ENCODE data around the gene RSL1D1. TPM values are rescaled to one million over a fixed set of nuclear protein-coding genes. Genes with fewer than 3 reads are reported as not detected.

The RSL1D1 gene
- 38.0 and 51.8 TPM in 2 replicates for polyA plus RNA-seq (2012; rRNA removed)
- polyA plus RNA-seq (2012; cell fraction: cytosol; rRNA removed): 82.3 and 126 TPM in 2 replicates
- polyA plus RNA-seq (2012; cell fraction: nucleus; rRNA removed): 5.7 and 18.1 TPM in 2 replicates

DNA sequence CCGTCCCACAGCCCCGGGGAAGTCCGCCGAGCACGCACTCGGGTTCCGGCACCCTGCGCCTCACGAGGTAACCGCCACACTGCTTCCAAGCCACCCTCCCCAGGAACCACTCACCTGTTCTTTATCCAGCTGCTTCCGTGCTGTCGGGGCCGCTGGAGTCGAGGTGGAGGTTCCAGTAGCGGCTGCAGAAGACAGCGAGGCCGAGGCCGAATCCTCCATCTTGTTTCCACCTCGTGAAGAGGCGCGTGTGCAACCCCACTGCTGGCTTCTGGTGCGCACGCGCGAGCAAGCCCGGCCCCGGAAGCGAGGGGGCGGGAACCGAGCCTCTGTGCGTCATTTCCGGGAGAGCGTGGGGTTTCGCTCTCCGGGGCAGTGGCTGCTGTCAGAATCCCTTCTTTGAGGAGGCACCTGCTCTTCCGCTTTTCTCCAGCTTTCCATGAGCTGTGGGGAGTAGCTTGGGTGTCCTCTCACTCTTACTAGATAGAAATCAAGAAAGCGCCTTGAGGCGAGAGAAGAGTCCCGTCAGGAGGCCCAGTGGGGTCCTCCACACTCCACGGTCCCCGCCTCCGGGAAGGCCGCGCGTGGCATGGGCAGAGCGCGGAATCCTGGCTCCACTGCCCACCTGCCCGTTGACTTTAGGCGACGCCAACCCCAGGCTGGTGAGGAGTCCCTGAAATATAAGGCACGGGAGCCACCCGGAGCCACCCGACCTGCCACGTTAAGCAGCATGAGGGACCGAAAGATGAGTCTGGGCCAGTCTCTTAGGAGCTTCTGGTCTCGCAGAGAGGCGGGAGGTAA lies at the start of gene RSL1D1:
RSL1D1 (minus strand) TSS at position 249 of the 798 bp plus-strand sequence; CDS start at position 219, 30 bp downstream.
- Histone ChIP-seq H3K27ac (ENCODE audit: low read depth in 2 of 2, low read length in 1 of 2) (peak within 1 kb of the TSS; percentile 78 to 79), H3K9me2 (no peaks in the 10 kb centered on the region), H3K4me1 (ENCODE audit: control insufficient read depth in 1 of 2, insufficient read depth in 2 of 2, low read depth in 1 of 2, low read length in 1 of 2) (no peaks in the 10 kb centered on the region; a peak in 2 of 4 replicates), H3K27me3 (ENCODE audit: insufficient read depth) (no peaks in the 10 kb centered on the region), H3K4me3 (ENCODE audit: low read depth in 2 of 2, low read length in 1 of 2) (peak within 1 kb of the TSS; percentile 72 to 92), H3K36me3 (replicated peaks in 1 of 2; ENCODE audit: control insufficient read depth in 1 of 2, insufficient read depth in 2 of 2, low read length in 1 of 2) (peaks cover 20 to 39% of the 10 kb centered on the region in 2 experiments), H3F3A (replicated peaks; ENCODE audit: insufficient read depth) (peaks cover 8% of the 10 kb centered on the region), H4K20me1 (ENCODE audit: insufficient read depth) (0 out of 2 replicates have a peak, but pooled peaks cover 5% of the 10 kb centered on the region), H3K4me2 (peak within 1 kb of the TSS; percentile 86), H3K9ac (peak within 1 kb of the TSS; percentile 79), H3K79me2 (ENCODE audit: insufficient read depth) (peaks cover 92% of the 10 kb centered on the region), H2AFZ (ENCODE audit: low read depth) (peak within 1 kb of the TSS; percentile 76), H3K9me3 (no peaks in the 10 kb centered on the region)
- POLR2A ChIA-PET: interaction anchor here (0.9 to 1.0 kb wide), 2 partner anchors 54 to 64 kb away, joined by 3 read pairs; partner anchors contain the start of genes GSPT1 and ZC3H7A
- WGBS (ENCODE audit: low lambda C conversion rate): 1% methylated on average over 32 of the region's 57 CpGs
- CTCF ChIA-PET: interaction anchor here (0.8 to 1.3 kb wide), 4 partner anchors 16 to 456 kb away, joined by 3 read pairs; no protein-coding TSS in a partner anchor
- DNase-seq: peak; percentile 99
- TF ChIP-seq MEF2A (IDR thresholded peaks at IDR 0.05; ENCODE audit: borderline replicate concordance, low read depth): no peak
- TF ChIP-seq TAF1 (IDR thresholded peaks at IDR 0.05; ENCODE audit: borderline replicate concordance, low read depth, low read length): peak; percentile 93
- TF ChIP-seq, protein P1, sequence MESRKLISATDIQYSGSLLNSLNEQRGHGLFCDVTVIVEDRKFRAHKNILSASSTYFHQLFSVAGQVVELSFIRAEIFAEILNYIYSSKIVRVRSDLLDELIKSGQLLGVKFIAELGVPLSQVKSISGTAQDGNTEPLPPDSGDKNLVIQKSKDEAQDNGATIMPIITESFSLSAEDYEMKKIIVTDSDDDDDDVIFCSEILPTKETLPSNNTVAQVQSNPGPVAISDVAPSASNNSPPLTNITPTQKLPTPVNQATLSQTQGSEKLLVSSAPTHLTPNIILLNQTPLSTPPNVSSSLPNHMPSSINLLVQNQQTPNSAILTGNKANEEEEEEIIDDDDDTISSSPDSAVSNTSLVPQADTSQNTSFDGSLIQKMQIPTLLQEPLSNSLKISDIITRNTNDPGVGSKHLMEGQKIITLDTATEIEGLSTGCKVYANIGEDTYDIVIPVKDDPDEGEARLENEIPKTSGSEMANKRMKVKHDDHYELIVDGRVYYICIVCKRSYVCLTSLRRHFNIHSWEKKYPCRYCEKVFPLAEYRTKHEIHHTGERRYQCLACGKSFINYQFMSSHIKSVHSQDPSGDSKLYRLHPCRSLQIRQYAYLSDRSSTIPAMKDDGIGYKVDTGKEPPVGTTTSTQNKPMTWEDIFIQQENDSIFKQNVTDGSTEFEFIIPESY (IDR thresholded peaks at IDR 0.05; ENCODE audit: borderline replicate concordance, low read depth): no peak
- TF ChIP-seq, protein P2, sequence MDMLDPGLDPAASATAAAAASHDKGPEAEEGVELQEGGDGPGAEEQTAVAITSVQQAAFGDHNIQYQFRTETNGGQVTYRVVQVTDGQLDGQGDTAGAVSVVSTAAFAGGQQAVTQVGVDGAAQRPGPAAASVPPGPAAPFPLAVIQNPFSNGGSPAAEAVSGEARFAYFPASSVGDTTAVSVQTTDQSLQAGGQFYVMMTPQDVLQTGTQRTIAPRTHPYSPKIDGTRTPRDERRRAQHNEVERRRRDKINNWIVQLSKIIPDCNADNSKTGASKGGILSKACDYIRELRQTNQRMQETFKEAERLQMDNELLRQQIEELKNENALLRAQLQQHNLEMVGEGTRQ (IDR thresholded peaks at IDR 0.05; ENCODE audit: borderline replicate concordance, low read depth, low read length): no peak
- TF ChIP-seq, protein P3, sequence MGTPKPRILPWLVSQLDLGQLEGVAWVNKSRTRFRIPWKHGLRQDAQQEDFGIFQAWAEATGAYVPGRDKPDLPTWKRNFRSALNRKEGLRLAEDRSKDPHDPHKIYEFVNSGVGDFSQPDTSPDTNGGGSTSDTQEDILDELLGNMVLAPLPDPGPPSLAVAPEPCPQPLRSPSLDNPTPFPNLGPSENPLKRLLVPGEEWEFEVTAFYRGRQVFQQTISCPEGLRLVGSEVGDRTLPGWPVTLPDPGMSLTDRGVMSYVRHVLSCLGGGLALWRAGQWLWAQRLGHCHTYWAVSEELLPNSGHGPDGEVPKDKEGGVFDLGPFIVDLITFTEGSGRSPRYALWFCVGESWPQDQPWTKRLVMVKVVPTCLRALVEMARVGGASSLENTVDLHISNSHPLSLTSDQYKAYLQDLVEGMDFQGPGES (IDR thresholded peaks at IDR 0.05; ENCODE audit: low read depth, low read length): no peak
- TF ChIP-seq CHD2 (IDR thresholded peaks at IDR 0.05; ENCODE audit: low read length, partially characterized antibody): no peak
- TF ChIP-seq YY1 (IDR thresholded peaks at IDR 0.05; ENCODE audit: low read depth): peak; percentile 93
- TF ChIP-seq, protein P4, sequence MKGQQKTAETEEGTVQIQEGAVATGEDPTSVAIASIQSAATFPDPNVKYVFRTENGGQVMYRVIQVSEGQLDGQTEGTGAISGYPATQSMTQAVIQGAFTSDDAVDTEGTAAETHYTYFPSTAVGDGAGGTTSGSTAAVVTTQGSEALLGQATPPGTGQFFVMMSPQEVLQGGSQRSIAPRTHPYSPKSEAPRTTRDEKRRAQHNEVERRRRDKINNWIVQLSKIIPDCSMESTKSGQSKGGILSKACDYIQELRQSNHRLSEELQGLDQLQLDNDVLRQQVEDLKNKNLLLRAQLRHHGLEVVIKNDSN (IDR thresholded peaks at IDR 0.05; ENCODE audit: borderline replicate concordance, low read depth): no peak
- TF ChIP-seq TEAD4 (IDR thresholded peaks at IDR 0.05; ENCODE audit: borderline replicate concordance, insufficient read depth): no peak
- TF ChIP-seq MXI1 (IDR thresholded peaks at IDR 0.05; ENCODE audit: low read depth, low read length): peak; percentile 98
- TF ChIP-seq GATA2 (CRISPR knock-in tag; IDR thresholded peaks at IDR 0.05): no peak
- TF ChIP-seq, protein P5, sequence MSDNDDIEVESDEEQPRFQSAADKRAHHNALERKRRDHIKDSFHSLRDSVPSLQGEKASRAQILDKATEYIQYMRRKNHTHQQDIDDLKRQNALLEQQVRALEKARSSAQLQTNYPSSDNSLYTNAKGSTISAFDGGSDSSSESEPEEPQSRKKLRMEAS (IDR thresholded peaks at IDR 0.05; ENCODE audit: low read depth): peak; percentile 95
- TF ChIP-seq FOXJ3 (CRISPR knock-in tag; IDR thresholded peaks at IDR 0.05): no peak
- no peak; the same call in 1 of the 2 replicates for TF ChIP-seq RFX5 (IDR thresholded peaks at IDR 0.05; ENCODE audit: low read length)
- TF ChIP-seq, protein P6, sequence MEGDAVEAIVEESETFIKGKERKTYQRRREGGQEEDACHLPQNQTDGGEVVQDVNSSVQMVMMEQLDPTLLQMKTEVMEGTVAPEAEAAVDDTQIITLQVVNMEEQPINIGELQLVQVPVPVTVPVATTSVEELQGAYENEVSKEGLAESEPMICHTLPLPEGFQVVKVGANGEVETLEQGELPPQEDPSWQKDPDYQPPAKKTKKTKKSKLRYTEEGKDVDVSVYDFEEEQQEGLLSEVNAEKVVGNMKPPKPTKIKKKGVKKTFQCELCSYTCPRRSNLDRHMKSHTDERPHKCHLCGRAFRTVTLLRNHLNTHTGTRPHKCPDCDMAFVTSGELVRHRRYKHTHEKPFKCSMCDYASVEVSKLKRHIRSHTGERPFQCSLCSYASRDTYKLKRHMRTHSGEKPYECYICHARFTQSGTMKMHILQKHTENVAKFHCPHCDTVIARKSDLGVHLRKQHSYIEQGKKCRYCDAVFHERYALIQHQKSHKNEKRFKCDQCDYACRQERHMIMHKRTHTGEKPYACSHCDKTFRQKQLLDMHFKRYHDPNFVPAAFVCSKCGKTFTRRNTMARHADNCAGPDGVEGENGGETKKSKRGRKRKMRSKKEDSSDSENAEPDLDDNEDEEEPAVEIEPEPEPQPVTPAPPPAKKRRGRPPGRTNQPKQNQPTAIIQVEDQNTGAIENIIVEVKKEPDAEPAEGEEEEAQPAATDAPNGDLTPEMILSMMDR (IDR thresholded peaks at IDR 0.05): no peak
- TF ChIP-seq SMC3 (IDR thresholded peaks at IDR 0.05; ENCODE audit: low read depth, low read length): no peak
- no peak for TF ChIP-seq EP300 (IDR thresholded peaks at IDR 0.05; ENCODE audit: borderline replicate concordance in 1 of 2, low read depth in 1 of 2, low read length in 1 of 2)
- no peak for TF ChIP-seq TCF12 (IDR thresholded peaks at IDR 0.05)
- TF ChIP-seq SIN3A (IDR thresholded peaks at IDR 0.05; ENCODE audit: borderline replicate concordance, low read depth, low read length): peak; percentile 40; the same call in 1 of the 2 replicates
- TF ChIP-seq ELF1 (IDR thresholded peaks at IDR 0.05): peak; percentile 64
- TF ChIP-seq FOSL2 (IDR thresholded peaks at IDR 0.05; ENCODE audit: borderline replicate concordance, low read depth): no peak
- TF ChIP-seq RCOR1 (IDR thresholded peaks at IDR 0.05; ENCODE audit: low read length): no peak
- no peak for TF ChIP-seq FOXM1 (IDR thresholded peaks at IDR 0.05; ENCODE audit: low read depth)
- peak; percentile 98 for TF ChIP-seq POLR2AphosphoS5 (IDR thresholded peaks at IDR 0.05; ENCODE audit: low read depth, low read length)
- no peak for TF ChIP-seq RXRA (IDR thresholded peaks at IDR 0.05; ENCODE audit: borderline replicate concordance, low read depth)
- TF ChIP-seq NFIC (IDR thresholded peaks at IDR 0.05; ENCODE audit: borderline replicate concordance): no peak
